T-helper 2 cell treated with Interferon-gamma antibody and Interleukin-4, amounts not matched to agents 100 ng/mL and 5 ng/mL, for 36 hours (primary cell): ENCODE data around the gene SUSD2. TPM values are rescaled to one million over a fixed set of nuclear protein-coding genes. Genes with fewer than 3 reads are reported as not detected.
"Not testable (repeated sequence)": the region's sequence is repeated elsewhere in the genome, so short reads cannot be mapped to it uniquely, and the experiment has no call there.

Source experiments
- intact Hi-C: fragments of 100-400 bp; cut with micrococcal nuclease; formaldehyde crosslinking; loops from one replicate; pipeline ENCODE4 v1.15.1; 2023
- total RNA-seq: library from RNA; stranded (reverse); gene quantifications from 2 replicates; pipeline ENCODE4 v1.2.3, GENCODE V29; 2022

Gene SUSD2
- 0.59 and 0.89 TPM in 2 replicates for total RNA-seq

GRCh38 chr22:24181088-24181995 lies at the start of gene SUSD2:
Gene SUSD2 (plus strand): TSS chr22:24181487. CDS start chr22:24181520, 33 bp downstream.
- intact Hi-C loops, result no loop called here

DNA sequence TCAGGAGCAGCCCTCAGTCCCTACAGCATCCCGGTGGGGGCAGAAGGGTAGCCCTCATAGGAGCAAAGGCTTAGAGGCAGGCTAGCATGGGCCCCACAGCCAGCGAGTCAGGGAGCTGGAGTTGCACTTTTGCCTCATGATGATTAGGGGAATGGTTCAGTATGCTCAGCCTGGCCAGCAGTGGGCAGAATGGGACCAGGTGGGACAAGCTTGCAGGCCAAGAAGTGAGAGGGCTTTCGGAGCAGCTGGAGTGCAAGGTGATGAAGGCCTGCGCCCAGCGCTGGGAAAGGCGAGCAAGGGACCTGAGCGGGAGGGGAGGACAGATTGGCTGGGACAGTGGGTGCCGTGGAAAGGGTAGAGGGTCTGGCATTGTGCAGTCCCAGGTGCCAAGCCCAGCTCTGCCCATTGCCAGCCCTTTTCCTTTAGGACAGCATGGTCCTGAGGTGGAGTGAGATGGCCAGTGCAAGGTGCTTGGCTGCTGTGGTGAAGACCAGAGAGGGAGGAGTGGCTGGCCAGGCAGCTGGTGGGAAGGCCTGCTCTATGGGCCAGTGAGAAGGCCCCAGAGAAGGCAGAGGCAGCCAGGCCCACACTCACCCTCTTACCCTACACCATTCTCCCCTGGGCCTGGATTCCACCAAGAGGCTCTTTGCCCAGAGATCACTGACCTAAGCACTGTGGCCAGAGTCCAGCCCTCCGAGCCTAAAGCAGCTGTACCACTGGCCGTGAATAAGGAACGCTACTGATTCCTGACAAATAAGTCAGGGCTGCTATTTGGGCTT lies 47.9 kb upstream of the SUSD2 start:
- intact Hi-C loops, result no loop called here

DNA sequence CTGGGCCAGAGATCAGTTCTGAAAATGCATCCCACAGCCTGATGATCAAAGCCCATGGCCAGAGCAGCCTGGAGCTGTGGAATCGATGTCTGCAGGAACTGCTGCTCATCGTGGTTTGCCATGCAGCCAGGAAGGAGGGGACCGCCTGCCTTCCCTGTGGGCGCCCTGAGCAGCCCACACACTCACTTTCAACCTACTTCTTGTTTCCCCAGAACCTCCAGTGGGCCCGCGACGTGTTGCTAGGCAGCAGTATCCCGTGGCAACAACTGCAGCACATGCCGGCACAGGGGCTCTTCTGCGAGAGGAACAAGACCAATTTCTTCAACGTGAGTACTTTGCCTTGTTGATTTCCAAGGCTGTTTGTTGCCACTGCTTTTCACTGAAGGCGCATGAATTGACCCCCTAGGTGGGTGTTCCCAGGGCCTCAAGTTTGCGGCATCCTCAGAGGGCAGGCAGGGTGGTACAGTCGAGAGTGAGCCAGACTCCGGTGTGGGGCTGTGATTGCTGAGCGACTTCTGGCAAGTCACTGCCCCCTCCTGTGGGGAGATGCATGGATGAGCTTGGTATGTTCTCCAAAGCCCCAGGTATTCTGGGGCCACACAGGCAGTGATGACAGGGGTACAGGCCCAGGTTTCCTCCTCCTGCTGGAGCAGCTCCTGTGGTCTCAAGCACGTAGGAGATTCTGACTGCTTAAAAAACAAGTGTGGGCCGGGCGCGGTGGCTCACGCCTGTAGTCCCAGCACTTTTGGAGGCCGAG lies 47.0 kb upstream of the SUSD2 start:
- intact Hi-C loops, result no loop called here

DNA sequence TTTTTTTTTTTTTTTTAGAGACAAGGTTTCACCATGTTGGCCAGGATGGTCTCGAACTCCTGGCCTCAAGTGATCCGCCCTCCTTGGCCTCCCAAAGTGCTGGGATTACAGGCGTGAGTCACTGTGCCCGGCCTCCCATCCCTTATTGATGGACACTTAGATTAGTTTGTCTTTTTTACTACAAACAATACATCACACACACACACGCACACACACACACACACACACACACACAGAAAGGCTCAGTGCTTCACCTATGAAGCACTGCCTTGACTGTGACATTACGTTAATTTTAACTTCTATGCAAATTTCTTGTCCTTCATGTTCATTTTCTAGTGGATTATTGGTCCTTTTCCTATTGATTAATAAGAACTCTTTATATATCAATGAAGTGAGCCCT lies 44.8 kb upstream of the SUSD2 start:
- intact Hi-C loops, result not testable (repeated sequence)

- intact Hi-C loops, result no loop called here
Measured at GRCh38 chr22:24137595-24137994, 43.7 kb upstream of the SUSD2 start.

GRCh38 chr22:24138649-24139420 lies 42.5 kb upstream of the SUSD2 start:
- intact Hi-C loops, result no loop called here

DNA sequence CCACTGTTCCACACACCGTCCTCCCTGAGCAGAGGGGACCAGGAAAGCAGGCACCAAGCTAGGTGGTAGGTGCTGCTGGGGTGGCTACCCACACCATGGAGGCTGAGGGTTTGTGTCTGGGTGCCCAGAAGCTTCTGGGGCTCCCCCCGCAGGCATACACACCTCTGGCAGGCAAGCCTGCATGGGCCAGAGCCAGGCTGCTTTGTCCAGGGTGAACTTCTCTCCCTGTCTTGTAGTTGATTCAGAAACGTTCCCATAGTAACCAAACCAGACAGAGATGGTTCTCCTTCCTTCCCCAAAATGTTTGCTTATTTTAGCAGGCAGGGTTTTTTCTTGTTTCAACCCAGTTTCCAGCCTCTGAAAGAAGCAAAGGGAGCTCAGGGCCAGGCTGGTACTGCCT lies 40.9 kb upstream of the SUSD2 start:
- intact Hi-C loops, result no loop called here

- intact Hi-C loops, result no loop called here
Measured at GRCh38 chr22:24141586-24141985, 39.7 kb upstream of the SUSD2 start.

DNA sequence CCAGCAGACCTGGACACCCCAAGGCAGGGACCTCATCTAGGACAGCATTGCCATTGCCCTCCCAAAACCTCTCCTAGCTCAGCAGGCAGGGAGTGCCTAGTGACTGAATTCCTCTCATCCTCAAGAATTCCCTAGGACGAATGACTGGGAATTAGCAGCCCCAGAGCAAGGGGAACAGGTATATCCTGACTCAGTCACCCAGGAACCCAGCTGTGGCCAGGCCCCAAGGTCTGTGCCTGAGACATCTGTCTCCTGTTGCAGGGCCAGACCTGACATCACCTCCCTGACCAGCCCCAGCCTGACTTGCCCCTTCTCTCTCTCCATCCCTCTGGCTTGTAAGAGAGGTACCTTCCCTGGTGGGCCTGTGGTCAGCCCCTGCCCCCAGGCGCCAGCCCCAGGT lies 39.0 kb upstream of the SUSD2 start:
- intact Hi-C loops, result no loop called here

DNA sequence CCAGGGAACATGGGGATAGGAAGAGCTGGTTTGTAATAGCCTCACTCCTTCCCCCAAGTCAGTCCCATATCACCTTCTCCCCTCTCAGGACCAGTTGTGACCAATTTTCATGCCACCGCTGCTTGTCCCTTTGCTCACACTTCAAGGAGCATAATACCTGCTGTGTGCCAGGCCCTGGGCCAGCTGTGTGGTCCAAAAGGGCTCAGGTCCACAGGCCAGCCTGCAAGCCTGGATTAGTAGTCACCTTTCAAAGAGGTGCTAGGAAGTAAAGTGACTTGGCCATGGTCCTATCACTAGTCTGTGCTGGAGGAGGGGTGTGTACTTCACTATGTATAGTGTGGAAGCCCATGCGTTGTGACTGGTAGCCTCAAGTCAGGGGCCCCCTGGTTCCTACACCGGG lies 38.5 kb upstream of the SUSD2 start:
- intact Hi-C loops, result no loop called here

- intact Hi-C loops, result no loop called here
Measured at GRCh38 chr22:24144056-24144777, 37.1 kb upstream of the SUSD2 start.

DNA sequence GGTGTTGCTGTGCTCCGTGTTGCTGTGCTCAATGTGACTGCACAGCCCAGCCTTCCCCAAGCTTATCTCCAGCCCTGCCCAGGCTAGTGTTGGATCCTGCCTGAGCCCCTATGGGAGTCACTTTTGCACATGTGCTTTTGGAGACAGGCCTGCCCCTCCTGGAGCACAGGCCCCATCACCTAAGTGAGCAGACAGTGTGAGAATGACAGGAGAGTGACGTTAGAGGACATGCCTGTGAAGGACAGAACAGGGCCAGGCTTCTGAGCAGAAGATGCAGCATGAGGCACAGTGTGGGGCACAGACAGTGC lies 36.6 kb upstream of the SUSD2 start:
- intact Hi-C loops, result no loop called here

GRCh38 chr22:24145446-24146193 lies 35.7 kb upstream of the SUSD2 start:
- intact Hi-C loops, result no loop called here

DNA sequence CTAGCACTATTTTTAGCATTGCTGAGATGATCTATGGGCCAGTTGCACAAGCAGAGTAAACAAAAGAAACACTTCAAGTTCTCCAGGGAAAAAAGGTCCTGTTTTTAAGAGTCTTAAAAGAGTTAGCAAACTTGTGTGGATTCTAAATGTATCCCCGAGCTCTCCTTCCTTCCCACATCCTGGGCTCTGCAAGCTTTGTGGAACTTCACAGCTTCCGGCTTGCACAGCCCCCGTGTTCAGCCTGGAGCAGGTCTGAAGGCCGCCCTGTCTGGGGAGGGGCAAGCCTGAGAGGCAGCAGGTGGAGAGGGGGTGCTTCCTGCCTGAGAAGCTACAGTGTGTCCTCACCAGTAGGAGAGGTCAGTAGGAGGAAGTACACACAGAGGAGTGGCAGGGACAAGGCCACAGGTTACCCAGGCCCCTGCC lies 35.1 kb upstream of the SUSD2 start:
- intact Hi-C loops, result no loop called here

DNA sequence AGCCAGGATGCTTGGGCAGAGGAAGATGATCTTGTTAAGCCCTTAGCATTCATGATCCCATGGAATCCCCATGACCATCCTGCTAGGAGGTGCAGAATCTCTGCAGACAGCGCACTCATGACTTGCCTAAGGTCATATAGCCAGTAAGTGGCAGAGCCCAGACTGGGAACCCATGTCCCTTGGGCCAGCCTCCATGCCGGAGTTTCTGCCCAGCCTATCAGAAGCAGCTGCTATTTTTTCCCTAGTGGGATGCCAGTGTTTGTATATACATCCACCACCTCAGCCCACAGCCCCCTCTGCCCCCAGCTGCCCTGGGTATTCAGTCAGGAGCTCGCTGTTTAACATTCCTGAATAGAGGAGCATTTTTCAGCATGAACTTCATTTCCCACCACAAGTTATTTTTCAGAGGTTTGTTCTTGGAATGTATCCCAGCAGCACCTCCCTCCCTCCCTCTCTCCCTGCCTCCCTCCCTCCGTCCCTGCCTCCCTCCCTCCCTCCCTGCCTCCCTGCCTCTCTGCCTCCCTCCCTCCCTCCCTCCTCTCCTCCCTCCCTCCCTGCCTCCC lies 34.4 kb upstream of the SUSD2 start:
- intact Hi-C loops, result no loop called here

GRCh38 chr22:24147666-24148065 lies 33.6 kb upstream of the SUSD2 start:
- intact Hi-C loops, result no loop called here

DNA sequence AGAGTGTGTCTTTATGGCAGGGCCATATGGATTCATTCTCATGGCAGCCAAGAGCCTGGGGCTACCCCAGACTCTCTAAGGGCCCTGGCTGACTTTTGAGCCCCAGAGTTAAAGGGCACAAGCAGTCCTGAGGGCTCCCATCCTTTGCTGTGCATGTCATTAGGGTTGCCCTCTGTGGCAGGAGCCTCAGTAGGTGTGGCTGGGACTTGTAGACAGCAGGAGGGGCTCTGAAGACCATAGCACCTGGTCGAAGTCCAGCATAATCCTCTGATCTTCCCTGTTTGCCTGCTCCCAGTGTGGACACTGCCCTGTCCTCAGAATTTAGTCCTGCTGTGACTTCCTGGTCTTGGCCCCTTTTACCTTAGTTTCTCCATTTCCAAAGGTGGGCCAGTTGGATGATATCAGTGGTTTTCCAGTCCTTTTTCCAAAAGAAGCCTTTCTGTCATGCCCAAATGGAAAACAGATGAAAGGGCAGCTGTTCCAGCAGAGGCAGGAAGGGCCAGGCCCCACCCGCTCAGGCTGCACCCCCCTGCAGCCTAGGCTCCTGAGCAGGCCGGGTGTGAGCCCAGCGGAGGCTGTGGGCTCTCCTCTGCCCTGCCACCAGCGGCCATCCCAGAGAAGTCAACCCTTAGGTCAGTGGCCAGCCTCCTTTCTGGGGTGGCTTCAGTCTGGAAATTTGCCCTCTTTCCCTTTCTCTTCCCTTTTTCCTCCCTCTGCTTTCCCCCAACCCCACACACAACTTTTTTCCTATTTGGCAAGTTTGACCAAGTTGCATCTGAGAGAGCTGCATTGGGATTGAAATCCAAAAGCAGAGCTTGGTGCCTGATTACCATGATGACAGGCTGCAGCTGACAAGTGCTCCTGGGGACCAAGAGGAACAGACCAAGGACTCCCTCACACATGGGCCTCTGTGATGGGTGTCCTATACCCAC lies 32.8 kb upstream of the SUSD2 start:
- intact Hi-C loops, result no loop called here

- intact Hi-C loops, result no loop called here
Measured at GRCh38 chr22:24149198-24149590, 32.1 kb upstream of the SUSD2 start.
